ENCODE measurements around the gene EIF2B4.

The EIF2B4 gene

GRCh38 chr2:27370026-27370815 is at the start of gene EIF2B4, which contains the start of gene SNX17:
TSS of gene EIF2B4 (minus strand) at chr2:27370338. CDS start at chr2:27370314, 24 bp downstream.
TSS of gene SNX17 (plus strand) at chr2:27370616. CDS start at chr2:27370744, 128 bp downstream.
- DNase-seq, result peak; percentile 99

- no peak for DNase-seq
Observed at GRCh38 chr2:27416151-27416550, 46.0 kb upstream of the EIF2B4 start.

- DNase-seq, result no peak
Observed at GRCh38 chr2:27412419-27413152, 42.4 kb upstream of the EIF2B4 start.

- DNase-seq, result peak; percentile 96 to 99 (median 98)
Observed at GRCh38 chr2:27409321-27410073, 39.4 kb upstream of the EIF2B4 start, which contains the start of gene PPM1G. TSS of gene PPM1G (minus strand) at chr2:27409591. CDS start at chr2:27409422, 169 bp downstream.

- DNase-seq, result peak; percentile 18 to 52 (median 36)
Observed at GRCh38 chr2:27408601-27409320, 38.6 kb upstream of the EIF2B4 start.

GRCh38 chr2:27407798-27408491 is 37.8 kb upstream of the EIF2B4 start:
- DNase-seq, result peak; percentile 24 to 38 (median 29)

- DNase-seq, result no peak
Observed at GRCh38 chr2:27400348-27401135, 30.4 kb upstream of the EIF2B4 start.

GRCh38 chr2:27398962-27399361 is 28.8 kb upstream of the EIF2B4 start:
- DNase-seq, result no peak

- no peak for DNase-seq
Observed at GRCh38 chr2:27393225-27393624, 23.1 kb upstream of the EIF2B4 start.

- no peak for DNase-seq
Observed at GRCh38 chr2:27390822-27391679, 20.9 kb upstream of the EIF2B4 start.

GRCh38 chr2:27381577-27382181 is 11.5 kb upstream of the EIF2B4 start:
- DNase-seq, result no peak

- DNase-seq, result peak; percentile 96 to 98 (median 98)
Observed at GRCh38 chr2:27380626-27381545, 10.7 kb upstream of the EIF2B4 start, which contains the start of gene ZNF513. TSS of gene ZNF513 (minus strand) at chr2:27380734. CDS start at chr2:27380526, 208 bp downstream.

- DNase-seq, result peak in 2 of 3 donors; percentile 31 to 73
Observed at GRCh38 chr2:27379836-27380625, 9.9 kb upstream of the EIF2B4 start.

GRCh38 chr2:27379383-27379835 is 9.3 kb upstream of the EIF2B4 start:
- DNase-seq, result no peak

GRCh38 chr2:27378809-27379290 is 8.7 kb upstream of the EIF2B4 start:
- DNase-seq, result no peak

- peak in 1 of 3 donors; percentile 18 for DNase-seq
Observed at GRCh38 chr2:27378096-27378808, 8.1 kb upstream of the EIF2B4 start.
